Measurements from ENCODE around the gene PCNP.

DNA sequence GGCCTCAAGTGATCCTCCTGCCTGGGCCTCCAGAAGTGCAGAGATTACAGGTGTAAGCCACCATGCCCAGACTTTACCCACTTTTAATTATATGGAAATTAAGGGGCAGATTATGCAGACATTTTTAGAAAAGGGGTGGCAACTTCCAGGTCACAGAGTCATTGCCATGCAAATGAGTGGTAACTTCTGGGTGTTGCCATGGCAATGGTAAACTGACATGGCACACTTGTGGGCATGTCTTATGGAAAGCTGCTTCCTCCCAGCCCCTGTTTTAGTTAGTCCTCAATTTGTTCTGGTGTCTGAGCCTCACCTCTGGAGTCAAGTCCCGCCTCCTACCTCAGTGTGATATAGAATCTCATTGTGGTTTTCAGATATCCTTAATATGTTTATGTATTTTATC lies 49.7 kb downstream of the PCNP start:
- TF ChIP-seq POLR2AphosphoS5 (IDR thresholded peaks at IDR 0.05) = no peak
- no peak for TF ChIP-seq CTCF (IDR thresholded peaks at IDR 0.05)
- no peak for TF ChIP-seq POLR2A (IDR thresholded peaks at IDR 0.05)

All from sigmoid colon (tissue), 4 donors.